Upper lobe of right lung (tissue), 1 donor: Measurements from ENCODE around the gene LONRF2. TPM values are rescaled to one million over a fixed set of nuclear protein-coding genes. Genes with fewer than 3 reads are reported as not detected.

ENCODE experiments used
- ATAC-seq: fragments of 200-7000 bp; cut with Tn5 transposase; one replicate; pipeline ENCODE4 v1.9.1; 2020; ENCODE audit warnings: mild to moderate bottlenecking, moderate library complexity
- DNase-seq: peaks from one replicate; pipeline ENCODE4 v3.0.0-alpha.2; 2020
- H3K27ac ChIP-seq: fragments of 200-600 bp; one replicate; pipeline ENCODE4 v1.8.0; 2022
- H3K27me3 ChIP-seq: fragments of 200-600 bp; one replicate; pipeline ENCODE4 v1.8.0; 2022; ENCODE audit warnings: mild to moderate bottlenecking
- H3K36me3 ChIP-seq: fragments of 200-600 bp; one replicate; pipeline ENCODE4 v1.8.0; 2022
- H3K4me1 ChIP-seq: fragments of 200-600 bp; one replicate; pipeline ENCODE4 v1.8.0; 2022
- H3K4me3 ChIP-seq: fragments of 200-600 bp; one replicate; pipeline ENCODE4 v1.8.0; 2022; ENCODE audit warnings: mild to moderate bottlenecking
- H3K9me3 ChIP-seq: fragments of 200-600 bp; one replicate; pipeline ENCODE4 v1.8.0; 2022
- CTCF ChIP-seq: fragments of 200-600 bp; IDR thresholded peaks from one replicate; pipeline ENCODE4 v1.8.0; 2022; ENCODE audit warnings: antibody characterized with exemption
- intact Hi-C: fragments of 100-400 bp; cut with DNase I; formaldehyde crosslinking; loops from one replicate; pipeline ENCODE4 v1.11.0; 2022
- total RNA-seq: library from RNA; stranded (reverse); fragmentation: NEBNext Ultra II Directional; extraction: Animal tissue kit (Norgen Biotek cat#: 25700); gene quantifications from one replicate; pipeline ENCODE4 v1.2.1, GENCODE V29; 2021
- donor health status: DM: no; HTN: yes; CAD: no; lungs with severe emphysema.

Gene LONRF2
- total RNA-seq, 1 donor from 2014 or later, result 4.2 TPM

DNA sequence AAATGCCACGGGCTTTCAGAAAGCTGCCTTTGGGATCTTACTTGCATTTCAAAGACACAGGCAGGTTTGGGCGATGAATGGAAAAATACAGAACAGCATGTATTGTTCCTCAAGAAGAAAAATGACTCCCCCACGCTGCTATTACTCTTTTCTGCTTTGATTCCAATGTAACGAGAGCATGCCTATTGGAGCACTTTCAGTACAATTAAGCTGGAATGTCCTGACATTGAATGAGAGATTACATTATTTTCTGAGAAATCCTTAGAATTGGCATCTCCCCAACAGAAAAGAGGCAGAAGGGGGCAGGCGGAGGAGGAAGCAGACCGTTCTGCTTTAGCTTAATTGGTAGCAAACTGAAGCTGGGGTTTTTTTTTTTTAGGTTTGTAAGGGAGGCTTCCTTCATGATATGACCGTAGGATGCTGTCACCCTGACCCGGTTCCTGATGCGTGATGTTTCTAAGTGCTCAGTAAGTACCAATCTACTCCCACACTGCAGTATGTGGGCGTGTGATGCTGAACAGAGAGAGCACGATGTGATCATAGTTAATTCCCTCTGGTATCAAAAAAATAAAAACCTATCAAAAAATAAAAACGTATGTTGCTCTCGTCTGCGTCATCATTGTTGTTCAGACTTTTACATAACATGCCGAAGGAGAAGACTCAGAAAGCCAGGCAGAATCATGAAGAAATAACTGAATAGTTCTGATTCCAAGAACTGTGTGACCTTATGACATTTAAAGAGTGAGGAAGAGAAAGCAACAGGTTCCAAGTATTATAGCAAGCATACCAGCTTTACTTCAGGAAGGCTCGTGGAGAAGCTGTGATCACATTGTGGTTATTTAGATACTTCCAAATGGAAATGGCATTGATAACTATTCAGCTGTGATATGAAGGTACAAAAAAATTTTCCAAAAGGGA, 40.5 kb downstream of the LONRF2 start:
- no peaks in the 10 kb centered on the region for H3K27me3 ChIP-seq
- H3K4me3 ChIP-seq, result no peak overlapping the region
- H3K9me3 ChIP-seq, result no peaks in the 10 kb centered on the region
- no peaks in the 10 kb centered on the region for H3K36me3 ChIP-seq
- DNase-seq (no peak), ATAC-seq (no peak)
- intact Hi-C loops, result no loop called here
- H3K4me1 ChIP-seq, result no peaks in the 10 kb centered on the region
- H3K27ac ChIP-seq, result no peak overlapping the region
- TF ChIP-seq CTCF, result no peak

GRCh38 chr2:100279586-100280534, 42.4 kb downstream of the LONRF2 start:
- Histone ChIP-seq H3K36me3 (no peaks in the 10 kb centered on the region), H3K9me3 (no peaks in the 10 kb centered on the region), H3K4me1 (no peaks in the 10 kb centered on the region), H3K4me3 (no peak overlapping the region), H3K27ac (no peak overlapping the region), H3K27me3 (no peaks in the 10 kb centered on the region)
- intact Hi-C loops, result no loop called here
- ATAC-seq (no peak), DNase-seq (no peak)
- no peak for TF ChIP-seq CTCF

GRCh38 chr2:100278986-100279385, 43.3 kb downstream of the LONRF2 start:
- ATAC-seq, result no peak
- Histone ChIP-seq H3K27ac (no peak overlapping the region), H3K9me3 (no peaks in the 10 kb centered on the region), H3K36me3 (no peaks in the 10 kb centered on the region), H3K4me3 (no peak overlapping the region), H3K27me3 (no peaks in the 10 kb centered on the region), H3K4me1 (no peaks in the 10 kb centered on the region)
- no peak for TF ChIP-seq CTCF
- intact Hi-C loops, result no loop called here
- no peak for DNase-seq

DNA sequence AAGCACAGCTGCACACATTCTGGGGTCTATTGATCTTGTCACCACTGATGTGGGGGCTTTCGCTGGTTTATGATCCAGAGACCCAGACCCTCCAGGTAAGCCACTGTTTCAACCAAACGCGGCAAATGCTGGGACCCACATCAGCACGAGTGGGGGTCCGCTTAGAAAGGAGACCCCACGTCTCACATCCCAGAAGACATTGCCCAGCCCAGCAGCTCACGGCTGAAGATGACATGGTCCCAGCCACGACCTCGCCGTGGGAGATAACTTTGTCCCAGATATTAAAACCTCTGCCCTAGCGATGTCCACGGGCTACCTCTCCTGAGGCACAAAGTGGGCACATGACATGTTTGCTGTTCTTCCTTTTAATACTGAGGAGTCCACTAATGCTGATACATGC, 43.8 kb downstream of the LONRF2 start:
- no peaks in the 10 kb centered on the region for H3K27me3 ChIP-seq
- H3K4me1 ChIP-seq, result no peaks in the 10 kb centered on the region
- TF ChIP-seq CTCF, result no peak
- ATAC-seq, result no peak
- H3K36me3 ChIP-seq, result no peaks in the 10 kb centered on the region
- DNase-seq, result no peak
- no peaks in the 10 kb centered on the region for H3K9me3 ChIP-seq
- H3K4me3 ChIP-seq, result no peak overlapping the region
- no peak overlapping the region for H3K27ac ChIP-seq
- intact Hi-C loops, result no loop called here

DNA sequence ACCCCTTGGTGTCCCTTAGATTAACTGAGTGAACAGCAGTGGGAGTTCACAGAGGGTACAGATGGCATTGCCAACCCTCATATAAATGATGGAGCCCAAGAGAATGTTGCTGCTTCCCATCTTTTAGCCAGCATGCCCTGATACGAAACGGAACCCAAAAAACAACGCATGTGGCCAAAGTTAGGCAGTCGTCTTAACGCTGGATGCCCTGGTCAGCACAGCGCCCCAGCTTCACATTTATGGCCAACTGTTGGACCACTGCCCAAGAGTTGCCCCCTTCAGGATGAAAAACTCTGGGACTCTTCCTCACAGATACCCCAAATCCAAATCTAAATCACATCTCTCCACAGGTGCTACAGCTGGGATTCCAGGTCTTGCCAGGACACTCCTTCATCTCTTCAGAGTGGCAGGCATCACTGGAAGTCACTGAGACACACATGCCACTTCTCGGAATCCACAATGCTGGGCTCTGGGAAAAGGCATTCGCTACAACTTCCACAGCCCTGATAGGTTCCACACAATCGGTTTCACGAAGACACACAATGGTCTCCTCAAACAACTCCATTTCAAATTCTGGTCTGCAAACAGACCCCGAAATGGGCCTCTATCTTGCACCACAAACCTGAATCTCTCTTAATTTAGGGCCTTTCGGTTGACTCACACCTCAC, 44.6 kb downstream of the LONRF2 start:
- no peak for DNase-seq
- no peaks in the 10 kb centered on the region for H3K9me3 ChIP-seq
- H3K4me1 ChIP-seq, result no peaks in the 10 kb centered on the region
- H3K27ac ChIP-seq, result no peak overlapping the region
- no peaks in the 10 kb centered on the region for H3K36me3 ChIP-seq
- H3K27me3 ChIP-seq, result no peaks in the 10 kb centered on the region
- intact Hi-C loops, result no loop called here
- no peak for ATAC-seq
- H3K4me3 ChIP-seq, result no peak overlapping the region
- no peak for TF ChIP-seq CTCF
